ENCODE data around the gene CSF3. TPM values are rescaled to one million over a fixed set of nuclear protein-coding genes. Genes with fewer than 3 reads are reported as not detected.
A peak's percentile ranks its signal among the peaks of the same experiment; 100 is the strongest.

Gene CSF3
- total RNA-seq, 4 donors from 2014 or later: 2.6 to 38.9 TPM; not detected in 2

- H3K27me3 ChIP-seq: no peaks in the 10 kb centered on the region
- in situ Hi-C loops (cut with MboI; ENCODE audit: low pct_ligation_motif_present in 1 of 4, low pct_unique_long_range_greater_than_20kb in 1 of 4, low sequenced_read_pairs in 3 of 4): loop anchor here in 3 of 4 donors (25.0 kb wide), 2 partner anchors 128 to 253 kb away; partner anchors contain the start of gene CDC6 (in 1 of the 3)
- no peak overlapping the region for H3K4me3 ChIP-seq
- DNase-seq: no peak
- TF ChIP-seq EP300 (IDR thresholded peaks at IDR 0.05; ENCODE audit: low read depth) (no peak), POLR2A (IDR thresholded peaks at IDR 0.05) (no peak), POLR2AphosphoS5 (IDR thresholded peaks at IDR 0.05) (no peak)
- TF ChIP-seq, protein P1, sequence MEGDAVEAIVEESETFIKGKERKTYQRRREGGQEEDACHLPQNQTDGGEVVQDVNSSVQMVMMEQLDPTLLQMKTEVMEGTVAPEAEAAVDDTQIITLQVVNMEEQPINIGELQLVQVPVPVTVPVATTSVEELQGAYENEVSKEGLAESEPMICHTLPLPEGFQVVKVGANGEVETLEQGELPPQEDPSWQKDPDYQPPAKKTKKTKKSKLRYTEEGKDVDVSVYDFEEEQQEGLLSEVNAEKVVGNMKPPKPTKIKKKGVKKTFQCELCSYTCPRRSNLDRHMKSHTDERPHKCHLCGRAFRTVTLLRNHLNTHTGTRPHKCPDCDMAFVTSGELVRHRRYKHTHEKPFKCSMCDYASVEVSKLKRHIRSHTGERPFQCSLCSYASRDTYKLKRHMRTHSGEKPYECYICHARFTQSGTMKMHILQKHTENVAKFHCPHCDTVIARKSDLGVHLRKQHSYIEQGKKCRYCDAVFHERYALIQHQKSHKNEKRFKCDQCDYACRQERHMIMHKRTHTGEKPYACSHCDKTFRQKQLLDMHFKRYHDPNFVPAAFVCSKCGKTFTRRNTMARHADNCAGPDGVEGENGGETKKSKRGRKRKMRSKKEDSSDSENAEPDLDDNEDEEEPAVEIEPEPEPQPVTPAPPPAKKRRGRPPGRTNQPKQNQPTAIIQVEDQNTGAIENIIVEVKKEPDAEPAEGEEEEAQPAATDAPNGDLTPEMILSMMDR (IDR thresholded peaks at IDR 0.05): no peak
- WGBS, 2 donors (ENCODE audit: low coverage in 1 of 2): 75% methylated on average over 8 of the region's 8 CpGs; no CpG with 5 or more reads in 1 of the 2 donors
- intact Hi-C loops (cut with DNase I; ENCODE audit: low total_unique reads): no loop called here
- no peaks in the 10 kb centered on the region for H3K9me3 ChIP-seq
- peaks cover 0 to 21% (median 5%) of the 10 kb centered on the region in 4 donors for H3K36me3 ChIP-seq
- peaks cover 11 to 65% (median 19%) of the 10 kb centered on the region in 4 donors for H3K4me1 ChIP-seq
- no peak overlapping the region for H3K27ac ChIP-seq
Measured at GRCh38 chr17:40034426-40035161, 19.4 kb downstream of the CSF3 start.

- Histone ChIP-seq H3K4me1 (peaks cover 11 to 65% (median 19%) of the 10 kb centered on the region in 4 donors), H3K27ac (no peak overlapping the region), H3K9me3 (no peaks in the 10 kb centered on the region), H3K4me3 (no peak overlapping the region), H3K36me3 (peaks cover 0 to 15% (median 5%) of the 10 kb centered on the region in 4 donors), H3K27me3 (no peaks in the 10 kb centered on the region)
- 42% methylated on average over 8 of the region's 12 CpGs; no CpG with 5 or more reads in 1 of the 2 donors for WGBS, 2 donors (ENCODE audit: low coverage in 1 of 2)
- TF ChIP-seq POLR2A (IDR thresholded peaks at IDR 0.05): no peak
- TF ChIP-seq, protein P1 (IDR thresholded peaks at IDR 0.05): peak; percentile 52 to 63 (median 60)
- peak; percentile 64 for DNase-seq
- intact Hi-C loops (cut with DNase I; ENCODE audit: low total_unique reads): no loop called here
- in situ Hi-C loops (cut with MboI; ENCODE audit: low pct_ligation_motif_present in 1 of 4, low pct_unique_long_range_greater_than_20kb in 1 of 4, low sequenced_read_pairs in 3 of 4): loop anchor here in 3 of 4 donors (25.0 kb wide), 2 partner anchors 127 to 252 kb away; partner anchors contain the start of gene CDC6 (in 1 of the 3)
Measured at GRCh38 chr17:40035162-40035559, 19.9 kb downstream of the CSF3 start.

DNA sequence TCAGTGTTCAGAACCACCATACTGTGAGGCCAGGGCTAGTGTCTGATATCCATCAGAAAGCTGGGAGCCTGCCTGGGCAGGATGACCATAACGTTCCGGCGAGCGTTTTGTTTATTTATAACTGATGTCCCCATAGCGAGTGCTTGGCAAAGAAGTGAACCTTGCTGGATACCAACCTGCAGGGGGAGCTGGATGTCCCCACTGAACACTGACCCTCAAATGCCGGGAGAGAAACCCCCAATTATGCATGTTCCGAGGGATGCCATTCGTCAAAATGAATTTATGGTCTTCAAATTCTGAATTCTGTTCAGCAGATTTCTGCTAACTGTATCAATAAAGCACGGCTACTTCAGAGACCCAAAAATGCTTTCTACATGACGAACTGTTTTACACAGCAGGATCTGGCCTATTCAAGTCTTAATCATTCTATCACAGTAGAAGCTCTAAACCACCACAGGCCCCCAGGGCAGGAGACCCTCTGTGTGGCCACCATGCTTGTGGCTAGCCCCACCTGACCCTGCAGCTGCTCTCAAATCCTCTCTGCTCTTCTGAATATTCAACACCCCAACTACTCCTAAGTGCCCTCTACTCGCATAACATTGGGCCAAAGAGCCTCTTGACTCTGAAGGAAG is 23.8 kb downstream of the CSF3 start:
- H3K4me1 ChIP-seq: peaks cover 0 to 41% (median 9%) of the 10 kb centered on the region in 4 donors
- TF ChIP-seq, protein P1 (IDR thresholded peaks at IDR 0.05): peak; percentile 57 to 76 (median 59)
- TF ChIP-seq POLR2AphosphoS5 (IDR thresholded peaks at IDR 0.05) (peak in 2 of 3 donors; percentile 76), POLR2A (IDR thresholded peaks at IDR 0.05) (no peak), EP300 (IDR thresholded peaks at IDR 0.05; ENCODE audit: low read depth) (no peak)
- in situ Hi-C loops (cut with MboI; ENCODE audit: low pct_ligation_motif_present in 1 of 4, low pct_unique_long_range_greater_than_20kb in 1 of 4, low sequenced_read_pairs in 3 of 4) (loop anchor here in 3 of 4 donors (25.0 kb wide), 2 partner anchors 123 to 248 kb away; partner anchors contain the start of gene CDC6 (in 1 of the 3)), intact Hi-C loops (cut with DNase I; ENCODE audit: low total_unique reads) (no loop called here)
- WGBS, 2 donors (ENCODE audit: low coverage in 1 of 2): 45% methylated on average over 11 of the region's 11 CpGs; no CpG with 5 or more reads in 1 of the 2 donors
- H3K9me3 ChIP-seq: no peaks in the 10 kb centered on the region
- peaks cover 0 to 7% (median 0%) of the 10 kb centered on the region in 4 donors for H3K36me3 ChIP-seq
- peak; percentile 68 for DNase-seq
- peak overlapping the region; percentile 59 to 86 (median 77) for H3K27ac ChIP-seq
- no peak overlapping the region for H3K4me3 ChIP-seq
- no peaks in the 10 kb centered on the region for H3K27me3 ChIP-seq

DNA sequence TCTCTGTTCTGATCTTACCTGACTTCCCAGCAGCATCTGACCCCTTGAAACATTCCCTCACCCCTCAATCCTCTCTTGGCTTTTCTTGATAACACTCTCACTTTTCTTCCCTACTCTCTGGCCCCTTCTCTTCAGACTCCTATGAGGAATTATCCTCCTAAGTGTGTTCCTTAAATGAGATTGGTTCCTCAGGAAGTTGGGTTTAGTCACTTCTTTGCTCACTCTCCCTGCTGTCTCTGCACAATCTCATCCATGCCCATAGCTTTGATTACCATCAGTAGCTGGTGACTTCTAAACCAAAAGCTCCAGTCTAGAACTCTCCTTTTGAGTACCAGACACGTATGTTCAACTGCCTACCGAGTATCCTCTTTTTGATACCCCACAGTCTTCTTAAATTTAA is 26.0 kb downstream of the CSF3 start:
- in situ Hi-C loops (cut with MboI; ENCODE audit: low pct_ligation_motif_present in 1 of 4, low pct_unique_long_range_greater_than_20kb in 1 of 4, low sequenced_read_pairs in 3 of 4): loop anchor here in 3 of 4 donors (10.0 to 25.0 kb wide), 3 partner anchors 121 to 246 kb away; partner anchors contain the start of gene CDC6 (in 1 of the 3)
- H3K4me1 ChIP-seq: peaks cover 0 to 24% (median 9%) of the 10 kb centered on the region in 4 donors
- TF ChIP-seq POLR2A (IDR thresholded peaks at IDR 0.05): no peak
- no peak for TF ChIP-seq EP300 (IDR thresholded peaks at IDR 0.05; ENCODE audit: low read depth)
- TF ChIP-seq POLR2AphosphoS5 (IDR thresholded peaks at IDR 0.05): no peak
- TF ChIP-seq, protein P1 (IDR thresholded peaks at IDR 0.05): no peak
- no peak overlapping the region for H3K27ac ChIP-seq
- WGBS, 2 donors (ENCODE audit: low coverage in 1 of 2): 97 to 100% methylated on average over 2 of the region's 2 CpGs
- H3K27me3 ChIP-seq: no peaks in the 10 kb centered on the region
- no peak overlapping the region for H3K4me3 ChIP-seq
- intact Hi-C loops (cut with DNase I; ENCODE audit: low total_unique reads): no loop called here
- peaks cover 0 to 7% (median 0%) of the 10 kb centered on the region in 4 donors for H3K36me3 ChIP-seq
- H3K9me3 ChIP-seq: no peaks in the 10 kb centered on the region
- no peak for DNase-seq

Measured in transverse colon (tissue), 4 donors.